GM21723 (cell line): ENCODE results near the gene NIFK.
"Not testable (repeated sequence)": the region's sequence is repeated elsewhere in the genome, so short reads cannot be mapped to it uniquely, and the experiment has no call there.

Experiments
- ATAC-seq: cut with Tn5 transposase; IDR thresholded peaks from one replicate; pipeline ENCODE4 v1.9.1; 2021; ENCODE audit warnings: mild to moderate bottlenecking, moderate library complexity; ENCODE audit not compliant: unreplicated experiment

The NIFK gene

GRCh38 chr2:121697108-121697631, 39.5 kb downstream of the NIFK start:
- no peak for ATAC-seq

GRCh38 chr2:121696410-121696930, 40.2 kb downstream of the NIFK start:
- ATAC-seq: no peak

GRCh38 chr2:121695171-121695451, 41.6 kb downstream of the NIFK start:
- no peak for ATAC-seq

- no peak for ATAC-seq
Observed at GRCh38 chr2:121694398-121695170, 42.1 kb downstream of the NIFK start.

- not testable (repeated sequence) for ATAC-seq
Observed at GRCh38 chr2:121690572-121690971, 46.1 kb downstream of the NIFK start.

- ATAC-seq: no peak
Observed at GRCh38 chr2:121690095-121690494, 46.6 kb downstream of the NIFK start.

- no peak for ATAC-seq
Observed at GRCh38 chr2:121689356-121689755, 47.3 kb downstream of the NIFK start.

GRCh38 chr2:121688820-121689219, 47.9 kb downstream of the NIFK start:
- no peak for ATAC-seq

GRCh38 chr2:121686902-121687301, 49.8 kb downstream of the NIFK start:
- no peak for ATAC-seq

- no peak for ATAC-seq
Observed at GRCh38 chr2:121686218-121686617, 50.5 kb downstream of the NIFK start.

GRCh38 chr2:121682396-121683298, 54.0 kb downstream of the NIFK start:
- ATAC-seq: no peak

GRCh38 chr2:121677855-121678254, 58.8 kb downstream of the NIFK start:
- no peak for ATAC-seq
